GM12878 (cell line): ENCODE measurements around the gene CPSF4L. TPM values are rescaled to one million over a fixed set of nuclear protein-coding genes. Genes with fewer than 3 reads are reported as not detected.
A peak's percentile ranks its signal among the peaks of the same experiment; 100 is the strongest.

Experiments
- BHLHE40 ChIP-seq, 2 experiments: fragments of 450-650 bp in 1 of 2; IDR thresholded peaks; 2 replicates each; pipeline ENCODE4 v1.6.1; 2011 to 2017; ENCODE audit warnings: low read depth in 2 of 2, borderline replicate concordance in 1 of 2, improper control_type of control experiment in 1 of 2, low read length in 1 of 2, mild to moderate bottlenecking in 1 of 2
- CHD4 ChIP-seq: fragments of 200-600 bp; sonication (generic); IDR thresholded peaks from 2 replicates; pipeline ENCODE4 v1.6.1; 2016; ENCODE audit warnings: mild to moderate bottlenecking
- CREB1 ChIP-seq: IDR thresholded peaks from 2 replicates; pipeline ENCODE4 v1.6.1; 2012; ENCODE audit warnings: low read depth, mild to moderate bottlenecking, inconsistent platforms
- DPF2 ChIP-seq: fragments of 450-650 bp; IDR thresholded peaks from 2 replicates; pipeline ENCODE4 v1.6.1; 2017; ENCODE audit warnings: mild to moderate bottlenecking
- EP300 ChIP-seq, 2 experiments: fragments of 150-350 bp in 1 of 2; IDR thresholded peaks; 2 replicates each; pipeline ENCODE4 v1.6.1; 2011 to 2012; ENCODE audit warnings: low read depth in 2 of 2, low read length in 2 of 2, borderline replicate concordance in 1 of 2, improper control_type of control experiment in 1 of 2, inconsistent platforms in 1 of 2; ENCODE audit not compliant: control insufficient read depth in 1 of 2
- GATAD2B ChIP-seq: fragments of 450-650 bp; conservative IDR thresholded peaks from 2 replicates; pipeline ENCODE4 v1.6.1; 2017; ENCODE audit warnings: low read depth, mild to moderate bottlenecking, moderate library complexity
- HCFC1 ChIP-seq: fragments of 150-350 bp; IDR thresholded peaks from 2 replicates; pipeline ENCODE4 v1.6.1; 2014; ENCODE audit warnings: low read length
- IKZF2 ChIP-seq, 2 experiments: fragments of 450-650 bp; IDR thresholded peaks; 2 replicates each; pipeline ENCODE4 v1.6.1; 2017; ENCODE audit warnings: mild to moderate bottlenecking in 2 of 2, moderate library complexity in 2 of 2
- IRF4 ChIP-seq: IDR thresholded peaks from 2 replicates; pipeline ENCODE4 v1.6.1; 2011; ENCODE audit warnings: low read depth, low read length
- NFIC ChIP-seq: IDR thresholded peaks from 2 replicates; pipeline ENCODE4 v1.6.1; 2012; ENCODE audit warnings: low read depth, mild to moderate bottlenecking, inconsistent platforms, low read length, moderate library complexity
- NFYA ChIP-seq: IDR thresholded peaks from 2 replicates; pipeline ENCODE4 v1.6.1; 2011; ENCODE audit warnings: low read depth, mild to moderate bottlenecking, low read length, improper control_type of control experiment, borderline replicate concordance
- POU2F2 ChIP-seq: IDR thresholded peaks from 3 replicates; pipeline ENCODE4 v1.6.1; 2011; ENCODE audit warnings: low read depth, mild to moderate bottlenecking, low read length, borderline replicate concordance
- SPI1 ChIP-seq: IDR thresholded peaks from 2 replicates; pipeline ENCODE4 v1.6.1; 2011; ENCODE audit warnings: low read depth, mild to moderate bottlenecking, low read length, moderate library complexity, borderline replicate concordance; ENCODE audit not compliant: insufficient read depth
- TCF12 ChIP-seq: IDR thresholded peaks from 2 replicates; pipeline ENCODE4 v1.6.1; 2011; ENCODE audit warnings: low read depth, mild to moderate bottlenecking, low read length
- TCF3 ChIP-seq: IDR thresholded peaks from 2 replicates; pipeline ENCODE4 v1.6.1; 2012; ENCODE audit warnings: low read depth, mild to moderate bottlenecking, low read length, borderline replicate concordance; ENCODE audit not compliant: insufficient read depth
- ZBED1 ChIP-seq: IDR thresholded peaks from 2 replicates; pipeline ENCODE4 v1.6.1; 2016; ENCODE audit warnings: borderline replicate concordance
- ZNF622 ChIP-seq: fragments of 450-650 bp; IDR thresholded peaks from 2 replicates; pipeline ENCODE4 v1.6.1; 2017; ENCODE audit warnings: mild to moderate bottlenecking, inconsistent platforms
- polyA plus RNA-seq, 11 experiments: library from polyadenylated mRNA; depleted of rRNA in 4 of 11; unstranded in 6 of 11; stranded (reverse) in 5 of 11; fragments of >200 nt; fragmentation: Nextera tagmentation in 4 of 11; fragmentation: Illumina TruSeq in 1 of 11; extraction: Ambion mirVana in 4 of 11; extraction: Trizol in 1 of 11; gene quantifications; 1 replicate in 1 of 11; 2 replicates in 10 of 11; pipeline versions ENCODE4 v1.2.1 to v1.2.3, GENCODE V29; 2011 to 2016; ENCODE audit warnings: inconsistent platforms in 2 of 11, missing spikeins in 2 of 11, low read depth in 1 of 11
- total RNA-seq, 4 experiments: library from RNA; depleted of rRNA in 3 of 4; stranded (reverse); fragments of >200 nt in 3 of 4; fragmentation: Illumina TruSeq in 1 of 4; extraction: Trizol in 1 of 4; gene quantifications; 2 replicates each; pipeline versions ENCODE4 v1.2.1 to v1.2.3, GENCODE V29; 2013 to 2021
- TF ChIP-seq, protein P1 (sequence below): IDR thresholded peaks from 2 replicates; pipeline ENCODE4 v1.6.1; 2011; ENCODE audit warnings: borderline replicate concordance, low read depth, mild to moderate bottlenecking, moderate library complexity, low read length; ENCODE audit not compliant: insufficient read depth, poor library complexity, severe bottlenecking
- TF ChIP-seq, protein P2 (sequence below): IDR thresholded peaks from 2 replicates; pipeline ENCODE4 v1.6.1; 2012; ENCODE audit warnings: low read depth, low read length, improper control_type of control experiment
- TF ChIP-seq, protein P3 (sequence below): fragments of 450-650 bp; IDR thresholded peaks from 2 replicates; pipeline ENCODE4 v1.6.1; 2017; ENCODE audit warnings: mild to moderate bottlenecking, moderate library complexity
- TF ChIP-seq, protein P4 (sequence below): fragments of 450-650 bp; IDR thresholded peaks from 2 replicates; pipeline ENCODE4 v1.6.1; 2017; ENCODE audit warnings: mild to moderate bottlenecking, low read depth, inconsistent platforms; ENCODE audit not compliant: poor library complexity, severe bottlenecking

Gene CPSF4L
- total and polyA plus RNA-seq, 10 of the 15 experiments (the other 5 are each of a cell fraction or from before 2014, with no cell fraction given) = not detected

DNA sequence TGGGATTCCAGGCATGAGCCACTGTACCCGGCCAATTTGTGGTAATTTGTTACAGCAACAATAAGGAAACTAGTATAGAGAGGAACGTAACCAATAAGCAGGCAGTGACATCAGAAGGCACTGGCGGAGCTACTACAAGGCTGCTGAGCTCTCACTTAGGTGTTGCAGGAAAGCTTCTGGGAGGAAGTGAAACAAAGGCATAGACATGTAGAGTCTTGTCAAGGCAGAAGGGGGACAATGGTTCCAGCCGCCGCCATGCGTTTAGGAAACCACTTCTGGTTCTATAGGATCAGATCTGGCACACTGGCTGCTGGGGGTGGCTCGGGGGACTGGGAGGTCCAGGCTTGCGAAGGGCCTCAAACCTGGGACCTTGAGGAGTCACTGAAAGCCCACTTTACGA is 9.4 kb upstream of the CPSF4L start (continued):
- no peak for TF ChIP-seq NFYA
- TF ChIP-seq, protein P1, sequence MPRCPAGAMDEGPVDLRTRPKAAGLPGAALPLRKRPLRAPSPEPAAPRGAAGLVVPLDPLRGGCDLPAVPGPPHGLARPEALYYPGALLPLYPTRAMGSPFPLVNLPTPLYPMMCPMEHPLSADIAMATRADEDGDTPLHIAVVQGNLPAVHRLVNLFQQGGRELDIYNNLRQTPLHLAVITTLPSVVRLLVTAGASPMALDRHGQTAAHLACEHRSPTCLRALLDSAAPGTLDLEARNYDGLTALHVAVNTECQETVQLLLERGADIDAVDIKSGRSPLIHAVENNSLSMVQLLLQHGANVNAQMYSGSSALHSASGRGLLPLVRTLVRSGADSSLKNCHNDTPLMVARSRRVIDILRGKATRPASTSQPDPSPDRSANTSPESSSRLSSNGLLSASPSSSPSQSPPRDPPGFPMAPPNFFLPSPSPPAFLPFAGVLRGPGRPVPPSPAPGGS = no peak
- no peak for TF ChIP-seq ZNF622
- TF ChIP-seq SPI1 = peak; percentile 99
- TF ChIP-seq NFIC = peak; percentile 35; the same call in 1 of the 2 replicates
- TF ChIP-seq GATAD2B = peak; percentile 56
- TF ChIP-seq, protein P2, sequence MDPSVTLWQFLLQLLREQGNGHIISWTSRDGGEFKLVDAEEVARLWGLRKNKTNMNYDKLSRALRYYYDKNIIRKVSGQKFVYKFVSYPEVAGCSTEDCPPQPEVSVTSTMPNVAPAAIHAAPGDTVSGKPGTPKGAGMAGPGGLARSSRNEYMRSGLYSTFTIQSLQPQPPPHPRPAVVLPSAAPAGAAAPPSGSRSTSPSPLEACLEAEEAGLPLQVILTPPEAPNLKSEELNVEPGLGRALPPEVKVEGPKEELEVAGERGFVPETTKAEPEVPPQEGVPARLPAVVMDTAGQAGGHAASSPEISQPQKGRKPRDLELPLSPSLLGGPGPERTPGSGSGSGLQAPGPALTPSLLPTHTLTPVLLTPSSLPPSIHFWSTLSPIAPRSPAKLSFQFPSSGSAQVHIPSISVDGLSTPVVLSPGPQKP = no peak
- TF ChIP-seq EP300 (IDR thresholded peaks at IDR 0.05; ENCODE audit: borderline replicate concordance in 1 of 2, control insufficient read depth in 1 of 2, low read depth in 2 of 2, low read length in 2 of 2) = peak; percentile 74 to 88; a peak in 3 of 4 replicates
- peak; percentile 96 for TF ChIP-seq DPF2
- TF ChIP-seq CHD4 = no peak
- peak in 1 of 2 experiments; percentile 60; a peak in 1 of 4 replicates for TF ChIP-seq BHLHE40 (IDR thresholded peaks at IDR 0.05; ENCODE audit: borderline replicate concordance in 1 of 2, low read depth in 2 of 2, low read length in 1 of 2)
- TF ChIP-seq POU2F2 = peak; percentile 82; the same call in 2 of the 3 replicates
- TF ChIP-seq ZBED1 = no peak
- peak; percentile 97 to 98 for TF ChIP-seq IKZF2 (IDR thresholded peaks at IDR 0.05)
- TF ChIP-seq, protein P3, sequence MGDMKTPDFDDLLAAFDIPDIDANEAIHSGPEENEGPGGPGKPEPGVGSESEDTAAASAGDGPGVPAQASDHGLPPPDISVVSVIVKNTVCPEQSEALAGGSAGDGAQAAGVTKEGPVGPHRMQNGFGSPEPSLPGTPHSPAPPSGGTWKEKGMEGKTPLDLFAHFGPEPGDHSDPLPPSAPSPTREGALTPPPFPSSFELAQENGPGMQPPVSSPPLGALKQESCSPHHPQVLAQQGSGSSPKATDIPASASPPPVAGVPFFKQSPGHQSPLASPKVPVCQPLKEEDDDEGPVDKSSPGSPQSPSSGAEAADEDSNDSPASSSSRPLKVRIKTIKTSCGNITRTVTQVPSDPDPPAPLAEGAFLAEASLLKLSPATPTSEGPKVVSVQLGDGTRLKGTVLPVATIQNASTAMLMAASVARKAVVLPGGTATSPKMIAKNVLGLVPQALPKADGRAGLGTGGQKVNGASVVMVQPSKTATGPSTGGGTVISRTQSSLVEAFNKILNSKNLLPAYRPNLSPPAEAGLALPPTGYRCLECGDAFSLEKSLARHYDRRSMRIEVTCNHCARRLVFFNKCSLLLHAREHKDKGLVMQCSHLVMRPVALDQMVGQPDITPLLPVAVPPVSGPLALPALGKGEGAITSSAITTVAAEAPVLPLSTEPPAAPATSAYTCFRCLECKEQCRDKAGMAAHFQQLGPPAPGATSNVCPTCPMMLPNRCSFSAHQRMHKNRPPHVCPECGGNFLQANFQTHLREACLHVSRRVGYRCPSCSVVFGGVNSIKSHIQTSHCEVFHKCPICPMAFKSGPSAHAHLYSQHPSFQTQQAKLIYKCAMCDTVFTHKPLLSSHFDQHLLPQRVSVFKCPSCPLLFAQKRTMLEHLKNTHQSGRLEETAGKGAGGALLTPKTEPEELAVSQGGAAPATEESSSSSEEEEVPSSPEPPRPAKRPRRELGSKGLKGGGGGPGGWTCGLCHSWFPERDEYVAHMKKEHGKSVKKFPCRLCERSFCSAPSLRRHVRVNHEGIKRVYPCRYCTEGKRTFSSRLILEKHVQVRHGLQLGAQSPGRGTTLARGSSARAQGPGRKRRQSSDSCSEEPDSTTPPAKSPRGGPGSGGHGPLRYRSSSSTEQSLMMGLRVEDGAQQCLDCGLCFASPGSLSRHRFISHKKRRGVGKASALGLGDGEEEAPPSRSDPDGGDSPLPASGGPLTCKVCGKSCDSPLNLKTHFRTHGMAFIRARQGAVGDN = peak; percentile 98
- TF ChIP-seq, protein P4, sequence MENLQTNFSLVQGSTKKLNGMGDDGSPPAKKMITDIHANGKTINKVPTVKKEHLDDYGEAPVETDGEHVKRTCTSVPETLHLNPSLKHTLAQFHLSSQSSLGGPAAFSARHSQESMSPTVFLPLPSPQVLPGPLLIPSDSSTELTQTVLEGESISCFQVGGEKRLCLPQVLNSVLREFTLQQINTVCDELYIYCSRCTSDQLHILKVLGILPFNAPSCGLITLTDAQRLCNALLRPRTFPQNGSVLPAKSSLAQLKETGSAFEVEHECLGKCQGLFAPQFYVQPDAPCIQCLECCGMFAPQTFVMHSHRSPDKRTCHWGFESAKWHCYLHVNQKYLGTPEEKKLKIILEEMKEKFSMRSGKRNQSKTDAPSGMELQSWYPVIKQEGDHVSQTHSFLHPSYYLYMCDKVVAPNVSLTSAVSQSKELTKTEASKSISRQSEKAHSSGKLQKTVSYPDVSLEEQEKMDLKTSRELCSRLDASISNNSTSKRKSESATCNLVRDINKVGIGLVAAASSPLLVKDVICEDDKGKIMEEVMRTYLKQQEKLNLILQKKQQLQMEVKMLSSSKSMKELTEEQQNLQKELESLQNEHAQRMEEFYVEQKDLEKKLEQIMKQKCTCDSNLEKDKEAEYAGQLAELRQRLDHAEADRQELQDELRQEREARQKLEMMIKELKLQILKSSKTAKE = peak; percentile 96
- no peak for TF ChIP-seq HCFC1
- peak; percentile 63; the same call in 1 of the 2 replicates for TF ChIP-seq TCF3
- peak; percentile 57; the same call in 1 of the 2 replicates for TF ChIP-seq TCF12
- peak; percentile 89 for TF ChIP-seq IRF4
- peak; percentile 83 for TF ChIP-seq CREB1
